Left colon (tissue), 2 donors: ENCODE measurements around the gene PRR23A. TPM values are rescaled to one million over a fixed set of nuclear protein-coding genes. Genes with fewer than 3 reads are reported as not detected.

Experiments used
- ATAC-seq: fragments of 200-7000 bp; cut with Tn5 transposase; one replicate; pipeline ENCODE4 v1.9.1; 2020; ENCODE audit warnings: mild to moderate bottlenecking, moderate library complexity
- DNase-seq, 2 donors: peaks; one replicate each; pipeline ENCODE4 v3.0.0-alpha.2; 2020
- intact Hi-C, 2 donors: fragments of 100-400 bp; cut with DNase I in 1 of 2; cut with micrococcal nuclease in 1 of 2; formaldehyde crosslinking; loops; one replicate each; pipeline versions ENCODE4 v1.11.2 to v1.14.0; 2022; cut with DNase I, micrococcal nuclease
- total RNA-seq, 2 donors: library from RNA; stranded (reverse); fragmentation: NEBNext Ultra II Directional; extraction: Animal tissue kit (Norgen Biotek cat#: 25700); gene quantifications; one replicate each; pipeline ENCODE4 v1.2.1, GENCODE V29; 2021
- donor health status: DM: no; HTN: no; CAD: no.
- donor health status: DM: yes; HTN: yes; CAD: no.

Gene PRR23A
- total RNA-seq, 2 donors from 2014 or later, result not detected

DNA sequence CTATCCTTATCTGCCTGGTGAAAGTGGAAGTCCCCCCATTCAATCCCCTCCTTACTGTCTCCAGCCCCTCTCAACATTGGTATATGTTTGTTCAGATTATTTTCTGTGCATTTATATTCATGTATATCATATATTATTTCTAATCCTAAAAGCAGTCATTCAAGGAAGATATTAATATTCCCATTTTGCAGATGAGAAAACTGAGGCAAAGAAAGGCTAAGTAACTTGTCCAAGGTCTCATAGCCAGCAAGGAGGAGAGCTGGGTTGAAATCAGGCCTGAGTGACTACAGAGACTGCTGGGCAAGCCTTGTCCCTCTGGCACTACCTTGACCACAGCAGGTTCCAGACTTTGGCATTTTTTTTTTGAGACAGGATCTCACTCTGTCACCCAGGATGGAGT lies 30.0 kb downstream of the PRR23A start:
- intact Hi-C loops, result no loop called here
- no peak for ATAC-seq
- no peak for DNase-seq

DNA sequence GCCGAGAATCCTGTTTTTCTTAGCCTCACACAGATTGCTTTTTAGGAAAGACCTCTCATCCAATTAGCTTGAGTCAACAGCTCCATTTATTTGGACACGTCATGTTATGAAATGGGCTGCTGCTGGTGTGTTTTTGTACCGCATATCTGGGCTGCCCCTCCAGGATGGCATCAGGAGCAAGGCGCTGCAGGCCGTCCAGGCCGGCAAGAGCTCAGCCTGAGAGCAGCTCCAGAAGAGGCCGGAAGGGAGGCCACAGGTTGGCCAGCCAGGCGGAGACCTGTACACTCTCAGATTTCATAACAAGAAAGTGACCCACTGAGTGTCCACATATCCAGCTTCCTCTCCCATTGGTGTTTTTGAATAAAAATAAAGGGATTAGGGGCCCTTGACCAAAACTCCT lies 30.7 kb downstream of the PRR23A start:
- no peak for DNase-seq
- ATAC-seq, result no peak
- intact Hi-C loops, result no loop called here

DNA sequence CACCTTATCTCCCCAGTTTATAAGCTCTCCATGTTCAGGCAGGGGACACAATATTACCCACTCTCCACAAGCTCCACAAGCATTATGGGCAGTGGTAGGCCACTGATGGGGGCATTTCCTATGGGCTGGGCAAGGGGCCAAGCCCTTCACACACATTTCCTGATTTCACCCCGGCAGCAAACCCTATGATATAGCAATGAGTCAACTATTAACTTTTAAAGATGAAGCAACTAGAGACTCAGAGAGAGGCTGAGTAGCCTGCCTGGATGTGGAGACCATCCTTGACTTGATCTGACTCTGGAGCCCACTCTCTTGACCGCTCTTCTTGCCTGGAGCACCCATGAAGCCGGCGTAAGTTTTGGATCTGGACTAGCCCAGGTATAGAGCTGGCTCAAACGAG lies 31.6 kb downstream of the PRR23A start:
- DNase-seq (peak in 1 of 2 donors; percentile 21), ATAC-seq (peak; percentile 70)
- intact Hi-C loops, result no loop called here

DNA sequence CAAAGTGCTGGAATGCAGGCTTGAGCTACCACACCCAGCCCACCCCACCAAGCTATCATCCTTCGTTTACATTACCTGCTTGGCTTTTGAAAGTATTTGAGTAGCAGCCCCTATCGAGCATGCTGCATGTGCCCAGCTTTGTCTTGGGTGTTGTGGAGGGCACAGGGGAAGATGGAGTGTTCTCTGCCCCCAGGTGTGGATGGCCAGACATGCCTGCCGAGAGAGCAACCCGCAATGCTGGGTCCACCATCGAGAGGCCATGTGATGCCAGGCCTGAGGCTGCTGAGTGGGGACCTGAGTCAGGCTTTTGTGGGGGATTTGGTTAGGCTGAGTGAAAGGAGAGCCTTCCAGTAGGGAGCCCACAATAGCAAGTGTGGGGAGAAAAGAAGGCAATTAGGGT lies 33.1 kb downstream of the PRR23A start:
- ATAC-seq, result no peak
- DNase-seq, result no peak
- intact Hi-C loops, result no loop called here

DNA sequence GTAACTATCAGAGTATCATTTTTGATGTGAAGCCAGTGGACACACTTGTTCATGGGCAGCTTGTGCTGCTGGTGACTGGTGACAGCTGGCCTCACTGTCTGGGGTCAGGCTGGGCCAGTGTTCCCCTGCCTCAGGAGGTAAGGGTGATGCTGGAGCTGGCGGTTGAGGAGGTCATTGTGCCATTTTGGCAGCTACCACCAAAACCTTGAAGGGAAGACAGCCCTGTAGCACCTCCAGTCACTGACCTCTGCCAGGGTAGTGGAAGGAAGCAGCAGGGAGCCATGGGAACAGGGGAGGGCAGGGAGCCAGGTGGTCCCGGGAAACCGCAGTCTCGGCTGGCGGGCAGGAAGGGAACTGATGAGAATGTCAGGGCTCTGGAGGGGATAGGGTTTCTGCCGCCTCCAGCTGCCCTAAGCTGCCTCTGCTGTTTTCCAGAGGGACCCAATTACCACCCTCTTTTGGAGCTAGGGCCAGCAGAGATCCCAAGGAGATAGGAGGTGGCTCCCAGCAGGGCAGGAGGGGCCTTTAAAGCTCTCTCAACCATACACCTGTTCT lies 34.2 kb downstream of the PRR23A start:
- intact Hi-C loops, result no loop called here

DNA sequence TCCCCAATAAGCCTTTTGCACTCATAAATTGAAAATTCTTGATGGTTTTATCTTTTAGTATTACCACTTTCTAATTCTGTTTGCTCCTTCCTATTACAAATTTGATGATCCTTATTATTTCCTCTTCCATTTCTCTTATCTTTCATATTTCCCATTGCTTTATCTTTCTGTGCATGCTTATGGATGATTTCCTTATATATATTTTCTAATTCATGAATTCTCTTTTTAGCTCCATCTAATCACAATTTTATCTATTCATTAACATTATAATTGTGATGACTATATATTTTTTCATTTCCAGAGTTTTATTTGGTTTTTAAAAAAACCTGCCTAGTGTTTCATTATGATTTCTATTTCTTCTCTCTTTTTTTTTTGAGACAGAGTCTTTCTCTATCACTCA lies 41.1 kb downstream of the PRR23A start:
- ATAC-seq (no peak), DNase-seq (no peak)
- intact Hi-C loops, result no loop called here

More for the DNA sequence above, 34.2 kb downstream of the PRR23A start:
- DNase-seq (no peak), ATAC-seq (no peak)

DNA sequence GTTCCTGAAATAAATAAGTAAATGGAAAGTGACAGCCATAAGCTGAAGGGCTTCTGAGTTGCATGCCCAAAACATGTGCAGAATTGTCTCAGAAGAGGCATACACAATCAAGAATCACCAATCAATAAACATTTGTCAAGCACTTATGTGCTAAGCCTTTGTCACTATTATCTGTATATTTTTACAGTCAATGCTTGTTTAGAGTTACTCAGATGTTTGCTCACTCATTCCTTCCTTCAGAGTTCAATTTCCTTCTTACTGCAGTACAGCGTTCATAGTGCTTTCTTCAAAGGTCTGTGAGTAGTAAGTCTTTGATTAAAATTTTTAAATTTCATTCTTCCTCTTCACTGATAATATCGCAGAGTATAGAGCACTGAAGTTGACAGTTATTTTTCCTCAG lies 41.8 kb downstream of the PRR23A start:
- DNase-seq (no peak), ATAC-seq (no peak)
- intact Hi-C loops, result no loop called here

DNA sequence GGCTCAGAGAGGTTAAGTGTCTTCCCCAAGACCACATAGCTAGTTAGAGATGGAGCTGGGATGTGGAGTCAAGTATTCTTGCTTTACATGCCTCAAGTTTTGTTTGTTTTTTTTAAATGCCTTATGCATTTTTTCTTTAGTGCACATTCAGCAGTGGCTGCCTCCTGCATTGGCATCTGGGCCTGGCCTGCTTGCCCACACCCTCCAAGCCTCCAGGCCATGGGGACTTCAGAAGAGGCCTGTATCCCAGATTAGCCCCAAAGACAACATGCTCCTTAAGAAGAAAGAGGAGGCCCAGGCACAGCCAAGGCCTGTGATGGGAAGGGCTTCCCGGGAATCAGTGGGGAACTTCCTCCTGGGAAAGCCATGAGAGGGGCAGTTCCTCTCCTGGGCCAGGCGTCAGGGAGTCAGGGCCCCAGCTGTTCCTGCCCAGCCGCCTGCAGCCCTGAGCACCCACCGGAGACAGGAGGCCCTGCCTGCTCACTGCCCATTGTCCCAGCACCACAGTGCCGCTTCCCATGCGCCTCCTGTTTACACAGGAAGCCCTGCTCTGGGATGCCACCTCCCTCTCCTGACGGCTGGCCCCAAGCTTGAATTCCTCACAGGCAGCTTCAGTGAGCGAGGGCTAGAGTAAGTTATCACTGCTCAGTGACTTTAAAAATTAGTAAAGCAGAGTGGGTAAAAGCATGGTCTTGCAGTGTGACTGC lies 43.1 kb downstream of the PRR23A start:
- intact Hi-C loops, result no loop called here
- DNase-seq (no peak), ATAC-seq (no peak)

DNA sequence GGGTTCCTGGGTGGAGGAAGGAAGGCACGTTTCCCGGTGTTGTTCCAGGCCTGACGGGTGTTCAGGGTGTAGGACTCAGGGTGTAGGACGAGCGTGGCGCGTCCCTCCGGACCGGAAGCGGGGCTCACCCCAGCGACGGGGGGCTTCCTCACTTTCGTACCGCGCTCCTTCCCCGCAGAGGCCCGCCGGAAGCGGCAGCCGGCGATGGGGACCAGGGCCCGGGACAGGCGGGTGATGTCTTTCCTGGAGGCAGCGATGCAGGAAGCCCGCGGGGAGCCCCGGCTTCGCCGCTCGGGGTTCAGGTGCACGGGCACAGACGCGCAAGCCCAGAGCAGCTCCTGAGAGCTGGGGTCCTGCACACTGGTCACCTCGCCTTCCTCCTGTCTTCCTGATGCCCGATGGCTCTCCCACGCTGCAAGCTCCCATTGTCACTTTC lies 45.6 kb downstream of the PRR23A start:
- intact Hi-C loops, result no loop called here
- ATAC-seq, result no peak
- DNase-seq, result no peak

Other genes starting within 250 kb of the PRR23A start
- 10 to 100 TPM; 54.9 to 55.9 TPM for gene PIK3CB, start 171.3 kb downstream of the PRR23A start, total RNA-seq
- not detected for gene FOXL2, start 59.1 kb downstream of the PRR23A start, total RNA-seq
- gene FOXL2NB, start 59.1 kb downstream of the PRR23A start, total RNA-seq, result not detected
- gene PRR23B, start 14.7 kb upstream of the PRR23A start, total RNA-seq, result not detected
- not detected for gene PRR23C, start 38.6 kb upstream of the PRR23A start, total RNA-seq